Endothelial cell of umbilical vein (primary cell): ENCODE measurements around the gene METTL16. TPM values are rescaled to one million over a fixed set of nuclear protein-coding genes. Genes with fewer than 3 reads are reported as not detected.

ENCODE experiments used
- BruUV-seq: library from RNA; stranded (reverse); fragments of 400-500 nt; replicated peaks from 2 replicates; lab custom pipeline; 2021; lab: Mats Ljungman, UMichigan
- CTCF ChIA-PET: fragments of 300-600, 350-600 bp; sonication (Branson Sonifier 250); formaldehyde crosslinking; loops from one replicate; lab custom pipeline; 2021; ENCODE audit warnings: antibody characterized with exemption, inconsistent platforms; lab: Charles Lee
- POLR2A ChIA-PET: fragments of 300-600, 350-600 bp; sonication (Branson Sonifier 250); formaldehyde crosslinking; loops from one replicate; lab custom pipeline; 2021; ENCODE audit warnings: antibody characterized with exemption, inconsistent platforms; lab: Charles Lee
- DNase-seq: peaks from one replicate; pipeline ENCODE4 v3.0.0-alpha.2; 2011; ENCODE audit warnings: low read depth, low spot score
- FAIRE-seq: peaks from 2 replicates; lab custom pipeline; 2011; peaks lifted over from hg19 to GRCh38; lab: Jason Lieb, UNC
- H2AFZ ChIP-seq: 2 replicates; pipeline ENCODE4 v1.6.0; 2012; ENCODE audit warnings: low read depth, low read length, control low read depth, inconsistent platforms
- H3K27ac ChIP-seq: 2 replicates; pipeline ENCODE4 v1.5.1; 2011; ENCODE audit warnings: low read depth, mild to moderate bottlenecking, control low read depth, low read length, moderate library complexity; ENCODE audit not compliant: insufficient read depth
- H3K27me3 ChIP-seq, 2 experiments: 2 replicates each; pipeline versions ENCODE4 v1.6.0 to v1.6.1; 2011; ENCODE audit warnings: low read length in 2 of 2, mixed read lengths in 1 of 2; ENCODE audit not compliant: control insufficient read depth in 2 of 2, insufficient read depth in 2 of 2
- H3K36me3 ChIP-seq, 2 experiments: 2 replicates in 1 of 2; 3 replicates in 1 of 2; pipeline ENCODE4 v1.5.1; 2011; ENCODE audit warnings: low read length in 2 of 2, mild to moderate bottlenecking in 1 of 2, moderate library complexity in 1 of 2; ENCODE audit not compliant: control insufficient read depth in 2 of 2, insufficient read depth in 2 of 2; ENCODE audit errors: extremely low read depth in 1 of 2
- H3K4me1 ChIP-seq: 3 replicates; pipeline ENCODE4 v1.5.1; 2011; ENCODE audit warnings: mild to moderate bottlenecking, low read length; ENCODE audit not compliant: control insufficient read depth, insufficient read depth; ENCODE audit errors: extremely low read depth
- H3K4me2 ChIP-seq: 2 replicates; pipeline ENCODE4 v1.6.1; 2011; ENCODE audit warnings: low read length, control low read depth, mixed read lengths; ENCODE audit not compliant: insufficient read depth
- H3K4me3 ChIP-seq, 3 experiments: fragments of 200-600 bp in 1 of 3; sonication (generic), shearing (Covaris generic) in 1 of 3; replicated peaks in 1 of 3; 2 replicates each; pipeline ENCODE4 v1.5.1; 2011 to 2016; ENCODE audit warnings: control low read depth in 3 of 3, low read length in 3 of 3, mild to moderate bottlenecking in 2 of 3, inconsistent platforms in 1 of 3, low read depth in 1 of 3, moderate library complexity in 1 of 3; ENCODE audit not compliant: insufficient read depth in 1 of 3
- H3K79me2 ChIP-seq: 2 replicates; pipeline ENCODE4 v1.6.0; 2012; ENCODE audit warnings: low read length, inconsistent platforms; ENCODE audit not compliant: control insufficient read depth, insufficient read depth
- H3K9ac ChIP-seq: replicated peaks from 2 replicates; pipeline ENCODE3; 2011; ENCODE audit warnings: low read length, control low read depth; ENCODE audit not compliant: insufficient read depth; ENCODE audit errors: extremely low read depth
- H3K9me1 ChIP-seq: replicated peaks from 3 replicates; pipeline ENCODE4 v1.6.0; 2011; ENCODE audit warnings: mild to moderate bottlenecking, low read length; ENCODE audit not compliant: control insufficient read depth, insufficient read depth; ENCODE audit errors: extremely low read depth
- H3K9me3 ChIP-seq: replicated peaks from 2 replicates; pipeline ENCODE4 v1.5.1; 2012; ENCODE audit warnings: low read length, inconsistent platforms; ENCODE audit not compliant: control insufficient read depth, insufficient read depth
- H4K20me1 ChIP-seq: replicated peaks from 2 replicates; pipeline ENCODE3; 2011; ENCODE audit warnings: mild to moderate bottlenecking, low read length; ENCODE audit not compliant: control insufficient read depth, insufficient read depth; ENCODE audit errors: extremely low read depth
- EZH2 ChIP-seq: IDR thresholded peaks from 2 replicates; pipeline ENCODE4 v1.6.1; 2012; ENCODE audit warnings: borderline replicate concordance, low read depth, mild to moderate bottlenecking, moderate library complexity, low read length, inconsistent platforms; ENCODE audit not compliant: severe bottlenecking
- FOS ChIP-seq: IDR thresholded peaks from 2 replicates; pipeline ENCODE4 v1.6.1; 2011; ENCODE audit warnings: mild to moderate bottlenecking, low read length, moderate library complexity, borderline replicate concordance; ENCODE audit not compliant: insufficient read depth
- GATA2 ChIP-seq: IDR thresholded peaks from 2 replicates; pipeline ENCODE4 v1.7.0; 2011; ENCODE audit warnings: low read depth, mild to moderate bottlenecking, moderate library complexity, mixed read lengths, low read length; ENCODE audit not compliant: insufficient read length, insufficient read depth
- JUN ChIP-seq: IDR thresholded peaks from 2 replicates; pipeline ENCODE4 v1.6.1; 2011; ENCODE audit warnings: borderline replicate concordance, low read depth; ENCODE audit not compliant: insufficient read length, insufficient read depth
- MYC ChIP-seq: IDR thresholded peaks from one replicate; pipeline ENCODE4 v1.6.1; 2011; ENCODE audit warnings: mild to moderate bottlenecking, low read depth, low read length
- POLR2A ChIP-seq: IDR thresholded peaks from 2 replicates; pipeline ENCODE4 v1.6.1; 2012; ENCODE audit warnings: low read depth, mild to moderate bottlenecking, control low read depth, low read length
- POLR2AphosphoS5 ChIP-seq: IDR thresholded peaks from 2 replicates; pipeline ENCODE4 v1.6.1; 2012; ENCODE audit warnings: low read depth, mild to moderate bottlenecking, control low read depth, low read length, moderate library complexity; ENCODE audit not compliant: insufficient read depth
- dilution Hi-C: fragments of 300-500 bp; cut with MboI; formaldehyde crosslinking; loops from one replicate; pipeline ENCODE4 v1.15.0; 2019; ENCODE audit warnings: low sequenced_read_pairs; ENCODE audit not compliant: extremely low pct_ligation_motif_present
- intact Hi-C: fragments of 100-400 bp; cut with micrococcal nuclease; formaldehyde crosslinking; loops from one replicate; pipeline ENCODE4 v1.10.0; 2022
- polyA plus RNA-seq, 4 experiments: library from polyadenylated mRNA; depleted of rRNA in 3 of 4; stranded (reverse) in 3 of 4; unstranded in 1 of 4; fragments of >200 nt; gene quantifications; 2 replicates each; pipeline versions ENCODE4 v1.2.1 to v1.2.3, GENCODE V29; 2011 to 2012; ENCODE audit warnings: missing spikeins in 1 of 4
- total RNA-seq: library from RNA; stranded (reverse); gene quantifications from 2 replicates; pipeline ENCODE4 v1.2.3, GENCODE V29; 2021
- TF ChIP-seq, protein P1 (sequence below), 2 donors: IDR thresholded peaks; 1 replicate in 1 of 2; 2 replicates in 1 of 2; pipeline ENCODE4 v1.5.1; 2011; ENCODE audit warnings: low read length in 2 of 2, mild to moderate bottlenecking in 2 of 2, moderate library complexity in 2 of 2, control low read depth in 1 of 2, inconsistent platforms in 1 of 2, low read depth in 1 of 2; ENCODE audit not compliant: insufficient read depth in 1 of 2; ENCODE audit errors: extremely low read depth in 1 of 2
- TF ChIP-seq, protein P2 (sequence below): IDR thresholded peaks from 2 replicates; pipeline ENCODE4 v1.6.1; 2011; ENCODE audit not compliant: insufficient read depth, insufficient read length

The METTL16 gene
- total and polyA plus RNA-seq, 2 donors (not counting 3 experiments of a cell fraction or from before 2014, with no cell fraction given), result 11.0 to 24.7 TPM

DNA sequence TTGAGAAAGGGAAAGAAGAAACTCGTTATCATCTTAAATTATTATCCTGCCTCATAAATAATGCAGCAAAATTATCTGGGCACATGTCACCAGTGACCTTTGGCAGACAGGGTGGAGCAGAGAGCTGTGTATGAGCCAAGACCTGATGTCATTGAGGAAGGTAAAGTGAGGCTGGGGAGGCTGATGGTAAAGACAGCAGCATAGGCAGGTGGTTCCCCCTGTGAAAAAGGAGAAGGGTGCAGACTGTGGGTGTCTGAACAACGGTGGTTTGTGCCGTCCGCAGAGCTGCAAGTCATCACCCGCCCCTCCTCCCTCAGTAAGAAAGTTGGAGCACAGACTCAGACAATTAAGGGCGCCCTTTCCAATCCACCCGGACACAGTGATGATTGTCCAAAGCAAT, 30.8 kb upstream of the METTL16 start:
- H3K27me3 ChIP-seq, result no peaks in the 10 kb centered on the region
- CTCF ChIA-PET, result no interaction called here
- POLR2A ChIA-PET, result no interaction called here

More for the DNA sequence above, 30.8 kb upstream of the METTL16 start:
- Histone ChIP-seq H3K27ac (no peak overlapping the region), H3K4me2 (no peak overlapping the region), H4K20me1 (no peaks in the 10 kb centered on the region), H3K9me1 (no peaks in the 10 kb centered on the region), H3K4me1 (no peaks in the 10 kb centered on the region), H3K4me3 (no peak overlapping the region), H3K79me2 (no peaks in the 10 kb centered on the region), H3K9ac (no peak overlapping the region), H3K36me3 (no peaks in the 10 kb centered on the region), H3K9me3 (no peaks in the 10 kb centered on the region), H2AFZ (no peak overlapping the region)
- DNase-seq, result no peak
- dilution Hi-C loops (no loop called here), intact Hi-C loops (no loop called here)
- no TSS peak for BruUV-seq
- no peak for FAIRE-seq
- no peak for TF ChIP-seq FOS
- TF ChIP-seq, protein P1, sequence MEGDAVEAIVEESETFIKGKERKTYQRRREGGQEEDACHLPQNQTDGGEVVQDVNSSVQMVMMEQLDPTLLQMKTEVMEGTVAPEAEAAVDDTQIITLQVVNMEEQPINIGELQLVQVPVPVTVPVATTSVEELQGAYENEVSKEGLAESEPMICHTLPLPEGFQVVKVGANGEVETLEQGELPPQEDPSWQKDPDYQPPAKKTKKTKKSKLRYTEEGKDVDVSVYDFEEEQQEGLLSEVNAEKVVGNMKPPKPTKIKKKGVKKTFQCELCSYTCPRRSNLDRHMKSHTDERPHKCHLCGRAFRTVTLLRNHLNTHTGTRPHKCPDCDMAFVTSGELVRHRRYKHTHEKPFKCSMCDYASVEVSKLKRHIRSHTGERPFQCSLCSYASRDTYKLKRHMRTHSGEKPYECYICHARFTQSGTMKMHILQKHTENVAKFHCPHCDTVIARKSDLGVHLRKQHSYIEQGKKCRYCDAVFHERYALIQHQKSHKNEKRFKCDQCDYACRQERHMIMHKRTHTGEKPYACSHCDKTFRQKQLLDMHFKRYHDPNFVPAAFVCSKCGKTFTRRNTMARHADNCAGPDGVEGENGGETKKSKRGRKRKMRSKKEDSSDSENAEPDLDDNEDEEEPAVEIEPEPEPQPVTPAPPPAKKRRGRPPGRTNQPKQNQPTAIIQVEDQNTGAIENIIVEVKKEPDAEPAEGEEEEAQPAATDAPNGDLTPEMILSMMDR (IDR thresholded peaks at IDR 0.05; ENCODE audit: extremely low read depth in 1 of 2, insufficient read depth in 1 of 2, low read depth in 1 of 2, low read length in 2 of 2), result no peak
- TF ChIP-seq POLR2AphosphoS5, result no peak
- TF ChIP-seq GATA2, result no peak
- TF ChIP-seq POLR2A, result no peak
- TF ChIP-seq EZH2, result no peak
- no peak for TF ChIP-seq MYC
- TF ChIP-seq, protein P2, sequence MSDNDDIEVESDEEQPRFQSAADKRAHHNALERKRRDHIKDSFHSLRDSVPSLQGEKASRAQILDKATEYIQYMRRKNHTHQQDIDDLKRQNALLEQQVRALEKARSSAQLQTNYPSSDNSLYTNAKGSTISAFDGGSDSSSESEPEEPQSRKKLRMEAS, result no peak
- no peak for TF ChIP-seq JUN
